Measurements from ENCODE around the gene CASQ1. TPM values are rescaled to one million over a fixed set of nuclear protein-coding genes. Genes with fewer than 3 reads are reported as not detected.

CASQ1 gene
- total and polyA plus RNA-seq, 8 donors: 0.14 TPM; not detected in 7

DNA sequence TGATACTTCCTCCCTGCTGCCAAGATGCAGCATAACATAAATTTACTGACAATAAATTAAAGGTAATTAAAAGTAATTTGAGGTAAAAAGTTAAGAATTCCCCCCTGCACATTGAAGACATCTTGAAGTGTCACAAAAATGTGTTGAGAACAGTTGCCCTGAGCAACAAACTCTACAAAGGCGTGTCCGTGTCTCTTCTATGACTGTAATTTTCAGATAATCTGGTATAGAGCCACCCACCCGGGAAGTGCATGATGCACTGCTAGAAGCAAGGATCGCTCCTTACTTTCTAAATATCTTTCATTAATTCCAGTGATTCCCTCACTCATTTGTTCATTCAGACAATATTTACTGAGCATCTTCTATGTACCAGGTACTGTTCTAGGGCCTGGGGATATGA, 11.0 kb upstream of the CASQ1 start:
- TF ChIP-seq, protein P1, sequence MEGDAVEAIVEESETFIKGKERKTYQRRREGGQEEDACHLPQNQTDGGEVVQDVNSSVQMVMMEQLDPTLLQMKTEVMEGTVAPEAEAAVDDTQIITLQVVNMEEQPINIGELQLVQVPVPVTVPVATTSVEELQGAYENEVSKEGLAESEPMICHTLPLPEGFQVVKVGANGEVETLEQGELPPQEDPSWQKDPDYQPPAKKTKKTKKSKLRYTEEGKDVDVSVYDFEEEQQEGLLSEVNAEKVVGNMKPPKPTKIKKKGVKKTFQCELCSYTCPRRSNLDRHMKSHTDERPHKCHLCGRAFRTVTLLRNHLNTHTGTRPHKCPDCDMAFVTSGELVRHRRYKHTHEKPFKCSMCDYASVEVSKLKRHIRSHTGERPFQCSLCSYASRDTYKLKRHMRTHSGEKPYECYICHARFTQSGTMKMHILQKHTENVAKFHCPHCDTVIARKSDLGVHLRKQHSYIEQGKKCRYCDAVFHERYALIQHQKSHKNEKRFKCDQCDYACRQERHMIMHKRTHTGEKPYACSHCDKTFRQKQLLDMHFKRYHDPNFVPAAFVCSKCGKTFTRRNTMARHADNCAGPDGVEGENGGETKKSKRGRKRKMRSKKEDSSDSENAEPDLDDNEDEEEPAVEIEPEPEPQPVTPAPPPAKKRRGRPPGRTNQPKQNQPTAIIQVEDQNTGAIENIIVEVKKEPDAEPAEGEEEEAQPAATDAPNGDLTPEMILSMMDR (IDR thresholded peaks at IDR 0.05): no peak
- intact Hi-C loops (cut with DNase I): no loop called here
- ATAC-seq (no peak), FAIRE-seq (no peak), DNase-seq (no peak)
- H3K4me3 ChIP-seq: no peak overlapping the region
- H3K27me3 ChIP-seq: no peaks in the 10 kb centered on the region
- no peaks in the 10 kb centered on the region for H3K4me1 ChIP-seq
- no peak overlapping the region for H3K27ac ChIP-seq
- no peaks in the 10 kb centered on the region for H3K36me3 ChIP-seq
- WGBS, 2 donors: 77 to 84% methylated on average over 4 of the region's 4 CpGs
- H3K9me3 ChIP-seq: no peaks in the 10 kb centered on the region

DNA sequence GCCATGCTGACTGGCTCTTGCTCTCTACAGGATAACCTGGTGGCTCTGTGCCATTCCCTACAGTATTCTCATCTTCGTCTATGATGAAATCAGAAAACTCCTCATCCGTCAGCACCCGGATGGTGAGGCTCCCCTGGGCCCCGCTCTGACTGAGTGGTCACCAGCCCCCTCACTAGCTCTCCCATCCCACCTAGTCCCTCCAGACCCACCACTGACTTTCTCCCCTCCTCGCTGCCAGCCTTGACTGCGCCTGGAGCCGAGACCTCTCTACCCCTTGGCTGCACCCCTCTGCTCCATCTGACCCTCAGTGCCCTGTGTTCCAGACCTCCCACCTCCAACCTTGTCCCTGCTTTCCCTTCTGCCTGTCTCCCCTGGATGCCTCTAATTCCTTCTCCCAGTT, 4.1 kb upstream of the CASQ1 start:
- H3K27ac ChIP-seq: no peak overlapping the region
- intact Hi-C loops (cut with DNase I): no loop called here
- DNase-seq: no peak
- no peaks in the 10 kb centered on the region for H3K27me3 ChIP-seq
- H3K9me3 ChIP-seq: no peaks in the 10 kb centered on the region
- ATAC-seq: no peak
- H3K4me3 ChIP-seq: no peak overlapping the region
- H3K36me3 ChIP-seq: no peaks in the 10 kb centered on the region
- TF ChIP-seq, protein P1 (IDR thresholded peaks at IDR 0.05): no peak
- H3K4me1 ChIP-seq: no peaks in the 10 kb centered on the region
- 69 to 87% methylated on average over 7 of the region's 7 CpGs for WGBS, 2 donors
- FAIRE-seq: no peak

DNA sequence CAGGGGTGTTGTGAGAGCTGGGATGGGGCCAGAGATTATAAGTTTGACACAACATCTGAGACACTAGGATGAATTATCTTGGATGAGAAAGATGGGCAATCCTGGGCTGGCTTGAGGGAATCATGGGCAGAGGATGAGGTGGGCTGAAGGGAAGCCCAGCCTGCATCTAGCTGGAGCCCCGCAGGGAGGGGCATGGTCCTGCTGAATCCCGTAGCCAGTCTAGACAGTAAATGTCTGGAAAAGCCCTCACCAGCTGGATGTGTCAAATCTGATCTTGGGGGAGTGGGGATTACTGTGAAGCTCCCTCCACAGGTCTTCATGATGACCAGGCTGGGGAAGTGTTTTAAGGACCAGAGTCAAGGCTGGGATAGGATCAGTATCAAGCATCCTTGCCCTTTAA, 3.6 kb upstream of the CASQ1 start:
- intact Hi-C loops (cut with DNase I): no loop called here
- 52 to 56% methylated on average over 2 of the region's 2 CpGs for WGBS, 2 donors
- TF ChIP-seq, protein P1 (IDR thresholded peaks at IDR 0.05): no peak
- H3K4me3 ChIP-seq: no peak overlapping the region
- H3K36me3 ChIP-seq: no peaks in the 10 kb centered on the region
- FAIRE-seq (no peak), DNase-seq (no peak), ATAC-seq (no peak)
- no peak overlapping the region for H3K27ac ChIP-seq
- H3K9me3 ChIP-seq: no peaks in the 10 kb centered on the region
- H3K4me1 ChIP-seq: no peaks in the 10 kb centered on the region
- no peaks in the 10 kb centered on the region for H3K27me3 ChIP-seq

DNA sequence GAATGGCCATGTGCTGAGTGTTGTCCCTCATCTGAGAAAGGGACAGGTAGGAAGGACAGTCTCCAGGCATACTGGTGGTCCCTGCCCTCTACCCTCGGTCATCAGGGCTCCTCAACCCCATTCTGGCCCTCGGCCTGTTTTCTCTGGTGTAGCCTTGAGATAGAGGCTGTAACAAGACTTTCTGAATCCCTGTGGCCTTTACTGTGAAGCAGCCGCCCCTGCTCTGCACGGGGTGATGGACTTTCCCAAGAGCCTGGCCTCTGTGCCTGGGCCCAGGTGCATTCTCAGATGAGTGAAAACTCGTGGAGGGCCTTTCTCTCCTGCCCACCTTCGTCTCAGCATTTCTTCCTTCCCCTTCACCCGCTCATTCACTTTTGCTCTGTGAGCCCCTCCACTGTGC, 3.0 kb upstream of the CASQ1 start:
- 54 to 62% methylated on average over 7 of the region's 7 CpGs for WGBS, 2 donors
- FAIRE-seq: no peak
- intact Hi-C loops (cut with DNase I): no loop called here

DNA sequence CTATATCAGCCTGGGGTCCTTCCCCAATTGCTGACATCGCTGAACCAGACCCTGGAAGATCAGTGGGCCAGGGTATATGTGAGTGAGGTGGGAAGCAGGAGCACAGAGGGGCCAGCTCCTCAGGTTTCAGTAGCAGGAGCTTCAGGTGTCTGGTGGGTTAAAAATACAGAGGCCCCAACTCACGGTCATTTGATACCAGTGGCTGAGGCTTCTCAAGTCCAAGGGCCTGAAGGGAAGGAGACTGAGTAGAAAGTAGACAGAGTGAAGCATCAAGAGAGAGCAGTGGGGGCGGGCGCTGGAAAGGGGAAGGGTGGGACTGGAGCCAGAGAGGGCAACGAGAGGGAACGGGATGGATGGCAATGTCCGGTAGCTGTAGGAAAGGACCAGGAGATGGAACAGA, 2.0 kb upstream of the CASQ1 start:
- no peak for ATAC-seq
- intact Hi-C loops (cut with DNase I): no loop called here
- Histone ChIP-seq H3K4me1 (no peaks in the 10 kb centered on the region), H3K9me3 (no peaks in the 10 kb centered on the region), H3K27ac (no peak overlapping the region), H3K4me3 (no peak overlapping the region), H3K27me3 (no peaks in the 10 kb centered on the region), H3K36me3 (no peaks in the 10 kb centered on the region)
- TF ChIP-seq, protein P1 (IDR thresholded peaks at IDR 0.05): no peak
- 75 to 81% methylated on average over 7 of the region's 7 CpGs for WGBS, 2 donors
- DNase-seq: no peak
- FAIRE-seq: no peak

More for the DNA sequence above, 3.0 kb upstream of the CASQ1 start:
- no peak for ATAC-seq
- H3K36me3 ChIP-seq: no peaks in the 10 kb centered on the region
- H3K4me1 ChIP-seq: no peaks in the 10 kb centered on the region
- H3K4me3 ChIP-seq: no peak overlapping the region
- H3K9me3 ChIP-seq: no peaks in the 10 kb centered on the region
- no peaks in the 10 kb centered on the region for H3K27me3 ChIP-seq
- no peak for DNase-seq
- no peak overlapping the region for H3K27ac ChIP-seq
- TF ChIP-seq, protein P1 (IDR thresholded peaks at IDR 0.05): no peak

Measured in pancreas (tissue), 10 donors.